Stimulated activated CD4-positive, alpha-beta T cell treated with anti-CD3 and anti-CD28 coated beads, Interleukin-4, amount 100 ng/mL, for 1 hour (primary cell): ENCODE data around the gene DLEC1.
"Not testable (repeated sequence)": the region's sequence is repeated elsewhere in the genome, so short reads cannot be mapped to it uniquely, and the experiment has no call there.

Experiments used
- DNase-seq: peaks from one replicate; pipeline ENCODE4 v3.0.0-alpha.2; 2020

The DLEC1 gene

DNA sequence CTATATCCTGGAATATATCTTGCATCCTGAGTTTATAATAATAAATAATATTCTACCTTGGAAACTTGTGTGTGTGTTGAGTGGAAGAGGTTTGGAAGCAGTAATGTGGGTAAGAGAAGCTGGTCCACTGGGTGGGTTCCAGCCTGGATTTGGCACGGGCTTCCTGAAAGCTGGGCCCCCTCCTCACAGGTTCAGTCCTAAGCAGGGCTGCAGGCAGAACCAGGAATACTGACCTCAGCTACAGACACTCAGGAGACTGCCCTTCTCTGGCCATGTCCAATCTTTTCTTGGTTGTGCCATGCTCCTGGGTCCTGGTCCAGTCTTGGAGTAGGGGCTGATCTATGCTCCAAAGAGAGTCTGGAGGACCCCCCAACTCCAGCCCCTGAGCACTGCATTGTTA lies 104.0 kb downstream of the DLEC1 start:
- DNase-seq: no peak

DNA sequence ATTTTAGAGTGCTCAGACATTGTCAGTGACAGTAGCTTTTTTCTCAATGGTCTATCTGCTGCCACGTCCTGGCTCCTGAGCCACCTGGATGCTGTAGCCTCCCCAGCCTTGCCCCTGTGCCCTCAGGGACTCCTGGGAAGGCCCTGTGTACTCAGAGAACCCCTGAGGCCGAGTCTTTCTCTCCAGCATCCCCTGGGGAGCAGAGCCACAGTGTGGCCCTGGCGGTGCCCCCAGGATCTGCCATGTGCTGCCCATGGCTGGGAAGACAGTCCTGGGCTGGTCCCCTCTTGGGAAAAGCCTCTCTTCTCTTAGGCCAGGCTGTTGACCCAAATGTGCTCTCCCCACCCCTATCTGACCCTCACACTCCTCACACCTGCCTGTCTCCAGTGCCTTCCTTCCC lies 104.5 kb downstream of the DLEC1 start:
- no peak for DNase-seq

DNA sequence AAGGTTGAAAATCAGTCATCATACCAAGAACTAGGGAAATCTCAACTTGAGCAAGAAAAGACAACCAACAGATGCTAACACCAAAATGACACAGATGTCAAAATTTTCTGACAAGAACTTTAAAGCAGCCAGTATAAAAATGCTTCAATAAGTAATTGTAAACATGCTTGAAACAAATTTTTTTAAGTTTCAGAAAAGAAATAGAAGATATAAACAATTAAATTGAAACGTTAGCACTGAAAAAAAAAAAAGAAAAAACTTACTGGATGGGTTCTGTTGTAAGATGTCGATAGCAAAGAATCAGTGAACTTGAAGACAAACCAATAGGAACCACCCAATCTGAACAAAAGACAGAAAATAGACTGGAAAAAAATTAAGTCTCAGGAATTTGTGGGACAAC lies 107.5 kb downstream of the DLEC1 start:
- DNase-seq: no peak

DNA sequence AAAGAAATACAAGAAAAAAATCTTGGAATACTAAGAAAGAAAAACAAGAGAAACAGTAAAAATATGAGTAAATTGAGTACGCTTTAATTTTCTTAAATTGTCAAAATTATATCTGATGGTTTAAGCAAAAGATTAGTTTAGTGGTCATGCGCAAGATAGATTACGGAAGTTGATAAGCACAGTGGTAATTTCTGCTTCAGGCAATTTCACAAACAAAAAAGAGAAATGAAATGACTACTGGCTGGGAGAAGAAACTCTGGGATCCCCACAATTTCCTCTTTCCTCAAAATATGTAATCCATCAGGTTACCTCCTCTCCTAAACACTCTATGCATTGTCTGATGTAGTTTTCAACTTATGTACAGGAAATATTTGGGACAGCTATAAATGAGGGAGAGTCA lies 108.4 kb downstream of the DLEC1 start:
- no peak for DNase-seq

DNA sequence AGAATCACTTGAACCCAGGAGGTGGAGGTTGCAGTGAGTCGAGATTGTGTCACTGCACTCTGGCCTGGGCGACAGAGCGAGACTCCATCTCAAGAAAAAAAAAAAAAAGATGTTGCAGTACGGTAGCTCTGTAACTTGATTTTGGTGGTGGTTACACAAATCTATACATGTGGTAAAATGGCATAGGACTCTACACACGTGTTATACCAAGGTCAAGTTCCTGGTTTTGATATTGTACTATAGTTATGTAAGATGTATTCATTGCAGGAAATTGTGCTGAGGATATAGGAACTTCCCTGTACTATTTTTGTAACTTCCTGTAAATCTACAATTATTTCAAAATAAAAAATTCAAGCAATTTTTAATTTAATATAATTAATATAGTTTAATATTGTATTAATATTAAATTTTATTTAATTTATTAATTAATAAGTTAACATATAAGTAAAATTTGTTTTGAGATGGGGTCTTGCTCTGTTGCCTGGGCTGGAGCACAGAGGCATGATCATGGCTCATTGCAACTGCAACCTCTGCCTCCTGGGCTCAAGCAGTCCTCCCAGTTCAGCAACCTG lies 109.4 kb downstream of the DLEC1 start:
- DNase-seq: no peak

DNA sequence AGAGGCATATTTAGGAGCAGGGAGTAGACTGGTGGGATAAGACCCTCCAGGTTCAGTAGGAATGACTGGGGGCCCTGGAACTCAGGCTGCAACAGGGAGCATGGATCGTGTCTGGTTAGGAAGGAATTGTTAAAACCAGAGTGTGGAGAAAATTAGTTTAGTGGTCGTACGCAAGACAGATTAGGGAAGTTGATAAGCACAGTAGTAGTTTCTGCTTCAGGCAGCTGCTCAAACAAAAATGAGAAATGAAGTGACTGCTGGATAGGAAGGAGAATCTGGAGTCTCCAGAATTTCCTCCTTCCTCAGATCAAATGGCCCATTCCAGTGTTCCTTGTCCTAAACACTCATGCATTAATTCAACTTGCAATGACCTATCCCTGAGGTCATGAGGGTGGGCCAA lies 110.7 kb downstream of the DLEC1 start:
- DNase-seq: no peak

DNA sequence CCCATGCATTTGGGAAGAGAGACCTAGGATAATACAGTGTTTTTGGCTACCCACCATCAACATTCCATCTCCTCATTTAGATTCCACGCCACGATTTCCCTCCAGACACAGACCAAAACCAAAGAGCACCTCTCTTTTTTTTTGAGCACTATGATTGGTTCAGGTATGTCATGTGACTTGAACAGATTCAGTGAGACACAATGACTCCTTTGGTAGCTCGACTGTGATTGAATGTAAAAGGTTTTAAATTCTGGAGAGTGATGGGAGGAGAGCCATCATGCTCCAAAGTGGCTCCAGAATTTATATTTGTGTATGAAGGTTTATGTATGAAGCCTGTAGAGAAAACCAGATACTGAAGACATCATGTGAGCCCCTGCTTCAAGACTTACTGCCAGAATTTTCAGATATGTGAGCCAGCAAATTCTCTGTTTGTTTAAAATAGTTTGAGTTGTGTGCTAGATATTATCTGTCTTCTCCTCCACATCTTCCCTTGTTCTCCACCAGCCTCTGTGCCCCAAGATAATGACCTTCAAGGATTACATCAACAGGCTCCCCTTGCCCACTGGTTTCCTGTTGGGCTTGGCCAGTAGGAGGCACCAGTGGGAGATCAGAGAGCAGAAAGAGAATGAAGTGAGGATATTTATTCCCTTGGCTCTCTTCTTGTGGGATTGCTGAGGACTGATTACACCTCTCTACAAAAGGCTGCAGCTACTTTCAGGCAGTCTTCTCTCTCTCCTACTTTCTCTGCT lies 111.9 kb downstream of the DLEC1 start:
- no peak for DNase-seq

DNA sequence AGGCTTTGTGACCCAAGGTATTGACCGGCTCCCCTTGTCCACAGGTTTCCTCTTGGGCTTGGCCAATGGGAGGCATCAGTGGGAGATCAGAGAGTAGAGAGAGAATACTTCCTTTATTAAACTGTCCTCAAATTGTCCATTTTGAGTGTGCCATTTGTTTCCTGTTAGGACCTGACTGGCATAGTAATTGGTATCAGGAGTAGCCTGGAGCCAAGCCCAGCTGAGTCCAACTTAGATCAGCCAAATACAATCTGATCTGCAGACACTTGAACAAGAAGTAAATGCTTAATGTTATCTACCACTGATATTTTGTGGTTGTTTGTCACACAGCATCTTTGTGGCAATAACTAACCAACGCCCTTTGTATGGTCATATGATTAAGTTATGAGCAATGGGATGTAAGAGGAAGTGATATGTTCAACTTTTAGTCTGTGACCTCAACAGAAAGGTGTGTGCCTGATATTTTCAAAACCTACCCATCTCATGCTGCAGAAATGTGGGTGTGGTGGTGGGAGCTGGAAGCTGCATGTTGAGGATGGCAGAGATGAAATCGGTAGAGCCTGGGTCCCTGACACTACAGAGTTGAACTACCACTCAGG lies 112.8 kb downstream of the DLEC1 start:
- no peak for DNase-seq

DNA sequence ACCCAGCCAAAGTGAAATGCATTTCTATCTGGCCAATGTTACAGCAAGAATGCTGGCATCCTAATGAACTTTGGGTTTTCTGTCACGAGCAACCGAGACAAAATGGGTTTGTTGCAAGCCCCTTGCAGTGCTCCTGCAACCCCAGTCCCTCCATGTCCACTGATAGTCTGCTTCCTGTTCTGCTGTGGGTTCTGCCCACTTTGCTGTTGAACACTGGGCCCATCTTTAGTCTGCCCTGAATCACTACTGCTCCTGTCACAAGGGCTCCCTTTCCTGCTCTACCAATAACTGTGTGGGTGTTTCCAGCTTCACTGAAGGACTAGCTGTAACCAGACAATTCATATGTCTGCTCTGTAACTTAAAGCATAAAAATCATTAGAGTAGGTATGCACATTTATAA lies 113.6 kb downstream of the DLEC1 start:
- DNase-seq: no peak

DNA sequence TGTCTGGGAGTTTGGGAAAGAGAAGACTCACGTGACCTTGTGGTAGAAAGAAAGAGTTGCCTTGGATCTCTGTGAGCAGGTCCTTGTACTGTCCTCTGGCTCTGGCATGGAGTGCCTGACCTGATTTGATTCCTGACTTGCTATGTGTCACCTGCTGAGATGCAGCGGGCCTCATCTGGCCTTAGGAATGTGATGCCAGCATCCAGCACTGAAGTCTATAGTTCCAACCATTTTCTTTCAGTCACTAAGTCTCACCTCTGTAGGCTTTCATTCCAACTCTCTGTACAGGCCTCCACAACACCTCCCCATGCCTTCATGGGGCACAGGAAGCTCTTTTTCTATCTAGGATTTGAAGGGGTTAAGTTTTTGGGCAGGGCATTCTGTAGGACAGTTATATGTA lies 114.2 kb downstream of the DLEC1 start:
- no peak for DNase-seq

DNA sequence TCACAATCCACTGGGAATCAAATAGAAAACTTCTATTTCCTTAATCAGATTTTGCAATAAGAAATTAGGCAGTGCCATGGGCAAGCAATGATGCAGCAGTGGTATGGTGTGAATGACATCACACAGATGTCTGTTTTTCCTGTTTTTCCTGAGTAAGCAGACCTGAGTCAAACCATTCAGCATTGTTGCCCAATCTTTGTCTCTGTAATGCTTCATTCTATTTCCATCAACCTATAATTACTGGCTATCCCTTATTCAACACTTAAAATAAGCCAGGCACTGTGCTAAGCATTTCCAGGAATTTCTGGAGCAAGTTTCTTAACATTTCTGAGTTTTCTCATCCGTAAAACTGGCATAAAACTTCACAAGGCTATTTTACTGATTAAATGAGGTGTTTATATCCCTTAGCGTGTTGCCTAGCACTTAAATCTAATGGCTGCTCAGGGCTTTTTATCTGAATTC lies 115.1 kb downstream of the DLEC1 start:
- DNase-seq: no peak

DNA sequence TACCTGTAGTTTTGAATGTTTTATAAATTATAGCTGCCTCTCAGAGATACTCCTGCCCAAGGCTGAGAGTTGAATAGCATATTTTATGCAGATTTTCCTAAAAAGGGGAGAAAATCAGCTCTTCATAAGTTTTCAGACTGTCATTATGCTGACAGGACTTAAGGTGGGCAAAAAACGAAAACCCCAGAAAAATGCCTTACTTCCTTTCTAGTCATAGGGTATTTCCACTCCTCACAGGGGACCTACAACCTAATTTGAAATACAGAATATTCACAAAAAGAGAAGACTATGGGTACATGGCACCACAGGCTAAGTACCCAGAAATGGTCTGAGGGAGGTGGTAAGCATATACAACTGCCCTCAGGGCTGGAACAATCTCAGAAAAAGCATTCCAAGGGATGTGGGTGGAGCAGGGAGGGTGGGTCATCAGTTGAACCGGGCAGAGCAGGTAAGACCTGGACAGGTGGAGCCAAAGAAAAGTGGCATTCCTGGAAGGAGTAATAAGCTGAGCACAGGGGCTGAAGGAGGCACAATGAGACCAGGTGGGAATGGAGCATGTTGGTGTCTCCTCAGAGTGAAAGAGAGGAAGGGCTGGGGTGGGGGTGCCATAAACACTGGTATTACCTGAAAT lies 115.7 kb downstream of the DLEC1 start:
- DNase-seq: no peak

DNA sequence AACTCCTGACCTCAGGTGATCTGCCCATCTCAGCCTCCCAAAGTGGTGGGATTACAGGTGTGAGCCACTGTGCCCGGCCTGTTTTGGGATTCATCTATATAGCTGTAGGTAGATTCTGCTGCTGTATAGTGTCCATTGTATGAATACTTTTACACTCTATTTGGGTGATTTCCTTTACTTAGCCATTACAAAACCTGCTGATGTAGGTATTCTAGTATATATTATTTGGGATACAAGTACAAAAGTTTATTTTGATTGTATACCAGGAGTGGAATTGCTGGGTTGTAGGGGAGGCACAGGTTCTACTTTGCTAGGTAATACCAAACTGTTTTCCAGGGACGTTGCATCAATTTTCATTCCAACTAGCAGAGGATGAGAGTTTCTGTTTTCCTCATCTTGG lies 116.8 kb downstream of the DLEC1 start:
- DNase-seq: no peak

DNA sequence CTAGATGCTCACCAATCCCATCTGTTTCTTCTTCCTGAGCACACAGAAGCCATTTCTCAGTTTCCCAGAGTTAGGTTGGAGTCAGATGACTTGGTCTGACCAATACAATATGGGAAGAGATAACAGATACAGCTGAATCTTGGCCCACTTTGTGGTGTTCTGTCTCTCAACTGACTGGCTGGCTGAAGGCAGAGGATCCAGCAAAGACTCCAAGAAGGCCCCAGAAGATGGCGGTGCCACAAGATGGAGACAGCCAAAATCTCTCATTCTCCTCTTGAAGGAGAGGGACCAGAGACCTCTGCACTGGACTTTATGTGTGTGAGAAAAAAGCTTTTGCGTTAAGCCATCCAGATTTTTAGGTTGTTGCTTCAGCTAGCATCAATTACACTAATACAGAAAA lies 118.1 kb downstream of the DLEC1 start:
- no peak for DNase-seq

DNA sequence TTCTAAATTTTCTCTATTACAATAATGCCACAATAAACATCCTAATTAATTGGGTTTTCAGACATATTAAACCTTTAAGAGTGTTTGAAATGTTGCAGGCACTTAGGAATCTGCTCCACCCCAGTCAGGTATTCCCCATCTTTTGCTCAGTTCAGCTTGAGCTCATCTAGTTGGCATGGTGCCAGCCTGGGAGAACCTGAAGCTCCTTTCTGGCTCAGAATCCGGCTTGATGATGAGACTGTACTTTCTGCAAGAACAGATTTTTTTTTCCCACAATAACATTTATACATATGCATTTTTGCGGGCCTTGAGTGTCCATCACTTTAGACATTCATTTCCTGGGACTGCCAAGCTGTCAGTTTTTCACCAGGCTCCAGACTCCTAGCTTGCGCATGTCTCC lies 118.6 kb downstream of the DLEC1 start:
- no peak for DNase-seq

DNA sequence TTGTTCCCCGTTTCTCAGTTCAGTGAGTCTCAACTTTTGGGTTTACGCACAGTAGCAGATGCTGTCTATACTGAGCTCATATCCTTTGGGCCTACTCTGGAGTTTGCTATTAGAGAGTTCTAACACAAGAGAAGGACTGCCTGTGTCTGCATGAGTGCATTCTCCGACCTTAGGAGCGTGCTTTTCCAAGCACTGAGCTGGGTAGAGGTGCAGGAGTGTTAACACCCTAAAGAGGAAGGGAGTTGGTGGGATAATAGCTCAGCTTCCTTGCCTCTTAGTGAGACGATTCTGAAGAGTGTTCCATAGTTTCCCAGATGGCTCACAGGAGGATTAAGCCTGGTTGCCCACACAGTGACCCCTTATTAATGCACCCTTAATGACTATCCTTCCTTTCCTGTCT lies 119.5 kb downstream of the DLEC1 start:
- no peak for DNase-seq

DNA sequence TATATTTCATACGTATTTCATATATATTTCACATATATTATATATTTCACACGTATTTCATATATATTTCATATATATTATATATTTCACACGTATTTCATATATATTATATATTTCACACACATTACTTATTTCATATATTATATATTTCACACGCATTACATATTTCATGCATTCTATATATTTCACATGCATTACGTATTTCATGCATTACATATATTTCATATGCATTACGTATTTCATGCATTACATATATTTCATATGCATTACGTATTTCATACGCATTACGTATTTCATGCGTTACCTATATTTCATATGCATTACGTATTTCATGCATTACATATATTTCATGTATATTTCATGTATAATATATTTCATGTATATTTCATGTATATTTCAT lies 121.7 kb downstream of the DLEC1 start:
- not testable (repeated sequence) for DNase-seq

DNA sequence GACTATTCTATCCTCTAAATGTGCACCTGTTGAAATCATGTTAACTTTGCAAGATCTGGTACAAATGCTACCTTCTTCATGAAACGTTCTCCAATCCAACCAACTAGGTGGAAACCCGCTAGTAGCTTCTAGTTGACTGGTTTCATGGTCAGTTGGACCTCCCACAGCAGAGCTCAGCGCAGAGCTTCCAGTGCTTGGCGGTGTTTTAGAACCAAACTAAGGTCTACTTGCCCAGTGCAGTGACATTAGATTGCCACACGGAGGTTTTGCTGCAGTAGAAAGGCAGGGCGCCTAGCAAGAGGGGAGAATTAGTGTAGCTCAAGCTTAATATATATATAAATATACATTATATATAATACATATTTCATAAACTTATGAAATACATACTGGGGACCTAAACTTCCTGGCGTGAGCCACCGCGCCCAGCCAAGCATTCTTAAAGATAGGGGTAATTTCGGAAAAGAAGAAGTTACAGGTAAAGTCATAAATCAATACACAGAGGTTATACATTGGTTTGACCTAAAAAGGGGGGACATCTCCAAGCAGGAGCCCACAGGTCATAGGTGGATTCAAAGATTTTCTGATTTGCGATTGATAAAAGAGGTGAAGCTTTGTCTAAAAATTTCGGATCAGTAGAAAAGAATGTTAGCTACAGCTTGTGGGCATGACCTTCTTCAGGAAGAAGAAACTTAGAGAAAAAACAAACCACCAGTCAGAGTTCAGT lies 124.3 kb downstream of the DLEC1 start:
- no peak for DNase-seq

DNA sequence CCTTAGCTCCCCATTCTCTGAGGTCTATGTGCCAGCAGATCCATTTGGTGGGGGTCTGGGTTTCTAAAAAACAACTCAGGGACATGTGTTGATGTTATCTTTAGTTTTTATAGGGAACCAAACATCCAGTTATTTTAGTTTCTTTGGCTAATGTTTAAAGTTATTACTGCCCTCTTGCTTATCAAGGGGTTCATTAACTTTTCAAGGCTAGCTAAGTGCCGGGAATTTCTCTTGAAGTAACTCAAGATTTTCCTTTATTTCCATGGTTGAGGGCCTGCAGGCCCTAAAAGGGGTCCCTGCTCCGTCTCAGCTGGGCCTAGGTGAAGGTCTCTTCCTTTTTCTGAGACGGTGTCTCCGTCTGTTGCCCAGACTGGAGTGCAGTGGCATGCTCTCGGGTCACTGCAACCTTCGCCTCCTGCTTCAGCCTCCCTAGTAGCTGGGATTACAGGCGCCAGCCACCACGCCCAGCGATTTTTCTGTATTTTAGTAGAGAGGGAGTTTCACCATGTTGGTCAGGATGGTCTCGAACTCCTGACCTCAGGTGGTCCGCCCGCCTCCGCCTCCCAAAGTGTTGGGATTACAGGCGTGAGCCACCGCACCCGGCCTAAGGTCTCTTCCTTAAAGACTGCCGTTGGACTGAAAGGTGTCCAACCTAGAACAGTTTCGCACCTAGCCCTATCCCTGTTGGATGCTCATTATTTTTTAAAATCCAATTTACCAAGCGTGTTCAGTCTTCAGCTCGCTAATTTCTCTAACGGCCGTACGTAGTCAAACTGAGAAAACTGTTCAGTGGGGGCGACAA lies 125.0 kb downstream of the DLEC1 start:
- no peak for DNase-seq

DNA sequence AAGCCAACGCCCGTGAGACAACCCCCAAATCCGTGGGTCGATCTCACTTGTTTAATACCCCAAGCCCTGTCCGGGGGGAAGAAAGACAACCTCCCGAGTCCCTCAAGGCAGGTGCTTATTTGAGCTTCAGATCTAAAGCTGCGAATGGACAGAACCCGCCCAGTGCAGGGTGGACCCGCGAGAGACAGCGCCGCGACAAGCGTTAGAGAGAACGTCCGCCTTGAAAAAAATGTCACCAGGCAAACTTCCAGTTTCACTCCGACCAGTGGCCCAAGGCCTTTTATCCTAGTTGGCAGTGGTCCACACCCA lies 125.6 kb downstream of the DLEC1 start:
- no peak for DNase-seq

DNA sequence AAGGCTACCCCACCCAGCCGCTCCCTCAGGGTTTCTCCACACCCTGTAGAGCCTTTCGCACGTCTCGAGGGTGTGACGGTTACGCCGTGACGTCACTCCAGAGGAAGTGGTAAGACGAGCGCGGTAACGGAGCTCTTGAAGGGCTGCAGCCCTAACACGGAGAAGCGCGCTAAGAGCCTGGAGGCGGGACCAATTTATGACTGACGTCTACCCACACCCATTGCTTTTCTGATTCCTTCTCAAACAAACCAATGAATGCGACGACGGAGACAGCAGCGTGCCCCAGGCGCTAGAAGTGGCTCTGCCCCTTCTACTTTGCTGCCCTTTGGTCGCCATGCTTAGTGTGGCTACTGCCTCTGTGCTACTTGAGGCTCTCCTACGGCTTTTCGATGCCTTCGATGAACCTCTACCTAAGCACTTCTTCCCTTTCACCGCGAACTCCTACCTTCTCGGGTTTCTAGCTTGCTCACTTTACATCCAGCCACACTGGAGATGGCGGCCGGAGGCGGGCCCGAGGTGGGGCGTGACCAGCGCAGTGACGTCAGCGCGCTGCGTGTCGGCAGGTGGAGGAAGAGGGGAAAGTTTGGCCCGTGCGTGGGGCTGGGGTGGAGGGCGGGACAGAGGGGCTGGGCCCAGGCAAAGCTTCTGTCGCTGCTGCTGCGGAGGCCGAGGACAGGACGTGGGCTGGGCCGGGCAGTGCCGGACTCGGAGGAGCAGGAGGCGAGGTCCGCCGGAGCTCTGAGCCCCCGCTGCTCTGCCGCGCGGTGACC lies 126.1 kb downstream of the DLEC1 start, which contains the start of gene OXSR1:
Gene OXSR1 (plus strand): TSS at position 586 of the 770 bp plus-strand sequence. CDS start 340 bp downstream, outside the sequence.
- DNase-seq: peak; percentile 94
